H1 (cell line): ENCODE results near the gene USP12. TPM values are rescaled to one million over a fixed set of nuclear protein-coding genes. Genes with fewer than 3 reads are reported as not detected.

Source experiments
- ASH2L ChIP-seq: fragments of 200-600, 300-600 bp; sonication (generic); IDR thresholded peaks from one replicate; pipeline ENCODE4 v1.7.1; 2017; ENCODE audit warnings: low read length
- CEBPB ChIP-seq: IDR thresholded peaks from 2 replicates; pipeline ENCODE4 v1.6.1; 2012; ENCODE audit warnings: low read depth, low read length
- CHD1 ChIP-seq: IDR thresholded peaks from 2 replicates; pipeline ENCODE4 v1.6.1; 2012; ENCODE audit warnings: low read depth, low read length, improper control_type of control experiment
- CHD2 ChIP-seq: IDR thresholded peaks from 2 replicates; pipeline ENCODE4 v1.6.1; 2012; ENCODE audit warnings: low read length, improper control_type of control experiment
- EP300 ChIP-seq, 2 experiments: IDR thresholded peaks; 1 replicate in 1 of 2; 2 replicates in 1 of 2; pipeline ENCODE4 v1.6.1; 2011 to 2012; ENCODE audit warnings: low read depth in 2 of 2, low read length in 2 of 2, mild to moderate bottlenecking in 2 of 2, borderline replicate concordance in 1 of 2, inconsistent platforms in 1 of 2, moderate library complexity in 1 of 2
- FOSL1 ChIP-seq: IDR thresholded peaks from 2 replicates; pipeline ENCODE4 v1.6.1; 2011; ENCODE audit warnings: mild to moderate bottlenecking, low read depth, low read length, moderate library complexity; ENCODE audit not compliant: insufficient read depth
- GABPA ChIP-seq: IDR thresholded peaks from 2 replicates; pipeline ENCODE4 v1.6.1; 2011; ENCODE audit warnings: mild to moderate bottlenecking, low read length, moderate library complexity, borderline replicate concordance; ENCODE audit not compliant: insufficient read depth
- HDAC2 ChIP-seq, 2 experiments: fragments of 300-600 bp in 1 of 2; sonication (generic) in 1 of 2; IDR thresholded peaks; 2 replicates each; pipeline ENCODE4 v1.6.1; 2011 to 2012; ENCODE audit warnings: low read depth in 2 of 2, low read length in 2 of 2, mild to moderate bottlenecking in 2 of 2, moderate library complexity in 2 of 2, borderline replicate concordance in 1 of 2, inconsistent platforms in 1 of 2
- HDAC6 ChIP-seq: IDR thresholded peaks from one replicate; pipeline ENCODE4 v1.7.1; 2012; ENCODE audit warnings: low read depth, mild to moderate bottlenecking, inconsistent platforms, low read length, moderate library complexity
- JUN ChIP-seq: IDR thresholded peaks from 2 replicates; pipeline ENCODE4 v1.6.1; 2011; ENCODE audit warnings: low read depth, mild to moderate bottlenecking, improper control_type of control experiment, low read length
- KDM1A ChIP-seq: fragments of 200-600, 300-600 bp; sonication (generic); IDR thresholded peaks from 2 replicates; pipeline ENCODE4 v1.7.1; 2016; ENCODE audit warnings: mild to moderate bottlenecking, low read length, borderline replicate concordance
- NANOG ChIP-seq: IDR thresholded peaks from 2 replicates; pipeline ENCODE4 v1.6.1; 2011; ENCODE audit warnings: low read length, low read depth, mild to moderate bottlenecking, inconsistent platforms; ENCODE audit not compliant: insufficient read depth, poor library complexity, severe bottlenecking
- POLR2AphosphoS5 ChIP-seq: IDR thresholded peaks from 2 replicates; pipeline ENCODE4 v1.6.1; 2011; ENCODE audit warnings: low read depth, low read length
- POU5F1 ChIP-seq: IDR thresholded peaks from 2 replicates; pipeline ENCODE4 v1.6.1; 2011; ENCODE audit warnings: low read depth, mild to moderate bottlenecking, low read length, moderate library complexity
- RBBP5 ChIP-seq: IDR thresholded peaks from 2 replicates; pipeline ENCODE4 v1.7.1; 2012; ENCODE audit warnings: low read depth, mild to moderate bottlenecking, inconsistent platforms, low read length, moderate library complexity, borderline replicate concordance
- RNF2 ChIP-seq: fragments of 200-900, 300-1000 bp; sonication (generic); IDR thresholded peaks from 2 replicates; pipeline ENCODE4 v1.7.1; 2016; ENCODE audit warnings: borderline replicate concordance, low read depth, mild to moderate bottlenecking, antibody characterized with exemption, low read length; ENCODE audit not compliant: poor library complexity, severe bottlenecking; ENCODE audit errors: missing control alignments
- SIRT6 ChIP-seq: IDR thresholded peaks from one replicate; pipeline ENCODE4 v1.7.1; 2012; ENCODE audit warnings: low read length, inconsistent platforms
- SIX5 ChIP-seq: IDR thresholded peaks from 2 replicates; pipeline ENCODE4 v1.6.1; 2011; ENCODE audit warnings: mild to moderate bottlenecking, low read depth, low read length
- SP1 ChIP-seq: IDR thresholded peaks from 2 replicates; pipeline ENCODE4 v1.6.1; 2011; ENCODE audit warnings: low read depth, low read length
- TBP ChIP-seq: IDR thresholded peaks from 2 replicates; pipeline ENCODE4 v1.6.1; 2011; ENCODE audit warnings: low read depth, low read length, improper control_type of control experiment
- TCF12 ChIP-seq: IDR thresholded peaks from 2 replicates; pipeline ENCODE4 v1.6.1; 2011; ENCODE audit warnings: low read depth, mild to moderate bottlenecking, low read length
- ZNF274 ChIP-seq: IDR thresholded peaks from 2 replicates; pipeline ENCODE4 v1.7.0; 2012; ENCODE audit warnings: low read length, borderline replicate concordance; ENCODE audit errors: extremely low read depth
- polyA plus RNA-seq, 7 experiments: library from polyadenylated mRNA; depleted of rRNA in 3 of 7; stranded (reverse) in 5 of 7; unstranded in 2 of 7; fragments of >200 nt in 5 of 7; fragments of 200-250 nt in 2 of 7; gene quantifications; 1 replicate in 5 of 7; 2 replicates in 1 of 7; 4 replicates in 1 of 7; pipeline versions ENCODE4 v1.2.1 to v1.2.3, GENCODE V29; 2011 to 2013; ENCODE audit warnings: missing spikeins in 2 of 7, mixed read lengths in 2 of 7
- total RNA-seq: library from RNA; stranded (reverse); fragmentation: NEBNext Ultra II Directional; extraction: Animal tissue kit (Norgen Biotek cat#: 25700); gene quantifications from 2 replicates; pipeline ENCODE4 v1.2.1, GENCODE V29; 2021
- TF ChIP-seq, protein P1 (sequence below): IDR thresholded peaks from 2 replicates; pipeline ENCODE4 v1.6.1; 2012; ENCODE audit warnings: inconsistent platforms

The USP12 gene
- total and polyA plus RNA-seq, 2 of the 8 experiments (the other 6 are each of a cell fraction or from before 2014, with no cell fraction given), result 4.0 to 30.0 TPM

DNA sequence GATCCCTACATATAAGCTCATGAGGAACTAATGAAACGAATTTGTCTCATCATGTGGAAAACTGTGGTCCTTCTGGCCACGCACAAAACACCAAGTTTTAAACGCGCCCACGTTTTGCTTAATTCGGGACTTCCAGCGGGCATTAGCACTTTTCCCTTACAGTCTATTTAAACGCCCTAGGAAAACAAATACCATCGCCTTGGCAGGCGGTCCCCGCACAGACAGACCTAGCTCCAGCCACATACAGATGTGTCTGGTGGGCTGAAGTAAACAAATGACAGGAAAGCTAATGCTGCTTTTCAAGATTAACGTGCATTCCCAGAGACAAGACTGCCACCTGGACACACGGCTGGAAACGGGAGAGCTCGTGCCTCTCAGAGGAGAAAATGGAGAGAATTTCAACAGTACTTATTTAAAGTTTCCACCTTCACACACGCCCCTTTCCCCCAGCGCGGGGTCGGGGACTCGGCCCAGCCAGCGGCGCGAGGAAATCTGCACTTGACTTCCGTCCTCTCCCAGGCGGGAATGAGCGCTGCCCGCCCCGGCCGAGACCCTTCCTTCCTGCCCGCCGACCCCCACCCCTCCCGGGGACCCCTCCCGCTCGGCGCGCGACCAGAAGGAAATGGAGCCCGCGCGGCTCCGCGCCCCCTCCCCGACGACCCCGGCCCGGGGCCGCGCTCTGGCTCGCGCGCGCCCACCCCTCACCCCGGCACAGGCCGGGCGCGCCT is 931 bp downstream of the USP12 start (continued):
- TF ChIP-seq FOSL1 (no peak), TBP (peak; percentile 46; the same call in 1 of the 2 replicates), SIX5 (no peak), CHD2 (no peak), POU5F1 (no peak), HDAC6 (no peak), KDM1A (no peak), CEBPB (no peak), RNF2 (no peak), TCF12 (no peak), GABPA (no peak), HDAC2 (IDR thresholded peaks at IDR 0.05; ENCODE audit: borderline replicate concordance in 1 of 2, low read depth in 2 of 2, low read length in 2 of 2) (0 out of 4 replicates have a peak, but pooled peaks of 1 of the 2 experiments have one; percentile 61), NANOG (no peak), POLR2AphosphoS5 (0 out of 2 replicates have a peak, but pooled peaks have one; percentile 23), EP300 (IDR thresholded peaks at IDR 0.05; ENCODE audit: borderline replicate concordance in 1 of 2, low read depth in 2 of 2, low read length in 2 of 2) (no peak), SIRT6 (no peak), CHD1 (no peak), SP1 (no peak), ASH2L (peak; percentile 85), JUN (no peak), RBBP5 (0 out of 2 replicates have a peak, but pooled peaks have one; percentile 32), ZNF274 (no peak)
- TF ChIP-seq, protein P1, sequence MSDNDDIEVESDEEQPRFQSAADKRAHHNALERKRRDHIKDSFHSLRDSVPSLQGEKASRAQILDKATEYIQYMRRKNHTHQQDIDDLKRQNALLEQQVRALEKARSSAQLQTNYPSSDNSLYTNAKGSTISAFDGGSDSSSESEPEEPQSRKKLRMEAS, result 0 out of 2 replicates have a peak, but pooled peaks have one; percentile 6
